ENCODE results near the gene SAMD4B. TPM values are rescaled to one million over a fixed set of nuclear protein-coding genes. Genes with fewer than 3 reads are reported as not detected.
A peak's percentile ranks its signal among the peaks of the same experiment; 100 is the strongest.

Gene SAMD4B
- total and polyA plus RNA-seq, 10 of the 15 experiments (the other 5 are each of a cell fraction or from before 2014, with no cell fraction given), result 2.4 to 43.3 (median 23.9) TPM

GRCh38 chr19:39433480-39434079 lies 91.4 kb downstream of the SAMD4B start:
- ChIA-PET POLR2A (interaction anchor here (0.9 to 1.1 kb wide), 2 partner anchors 18 to 37 kb away, joined by 3 to 8 read pairs; no protein-coding TSS in a partner anchor), CTCF (interaction anchor here (0.7 to 1.7 kb wide), 5 partner anchors 19 to 443 kb away, joined by 3 read pairs; partner anchors contain the start of gene PLEKHG2), RAD21 (ENCODE audit: unreplicated experiment) (no interaction called here), SMC1A (ENCODE audit: uncharacterized antibody, unreplicated experiment) (interaction anchor here (1.3 to 1.5 kb wide), 3 partner anchors 8 to 99 kb away, joined by 3 to 5 read pairs (median 3); partner anchors contain the start of gene EID2B)
- in situ Hi-C loops (cut with MboI) (no loop called here), intact Hi-C loops (cut with micrococcal nuclease; ENCODE audit: unreplicated experiment) (no loop called here)
- H3K4me3 ChIP-seq, result peak overlapping the region; percentile 97
- peaks cover 10 to 15% of the 10 kb centered on the region in 2 experiments for H3K36me3 ChIP-seq (ENCODE audit: control insufficient read depth in 2 of 2, insufficient read depth in 2 of 2, low read length in 1 of 2)
- no peak for ATAC-seq
- peak overlapping the region; percentile 97 for H3K9ac ChIP-seq (ENCODE audit: control insufficient read depth, insufficient read depth, low read length)
- peaks cover 36% of the 10 kb centered on the region for H3K79me2 ChIP-seq (ENCODE audit: control insufficient read depth, insufficient read depth, low read length)
- H3K9me3 ChIP-seq (replicated peaks; ENCODE audit: control insufficient read depth, insufficient read depth, low read length), result no peaks in the 10 kb centered on the region
- peaks cover 36% of the 10 kb centered on the region for H3K4me1 ChIP-seq (ENCODE audit: control insufficient read depth, insufficient read depth, low read length)
- BruUV-seq (replicated peaks), result no TSS peak
- H3K27ac ChIP-seq (ENCODE audit: control insufficient read depth, insufficient read depth), result no peak overlapping the region
- no peaks in the 10 kb centered on the region for H3K27me3 ChIP-seq (replicated peaks in 1 of 2; ENCODE audit: control insufficient read depth in 2 of 2, insufficient read depth in 2 of 2, low read length in 1 of 2)
- H4K20me1 ChIP-seq (ENCODE audit: control insufficient read depth, insufficient read depth), result no peaks in the 10 kb centered on the region; the same call in 1 of the 2 replicates
- DNase-seq (ENCODE audit: low read depth, low spot score), result no peak
- 96% methylated on average over 8 of the region's 8 CpGs for WGBS (ENCODE audit: insufficient coverage, insufficient replicate concordance, low lambda C conversion rate, missing lambda C conversion rate)
- H3K4me2 ChIP-seq (ENCODE audit: control insufficient read depth, insufficient read depth), result peak overlapping the region; percentile 81
- no peak for FAIRE-seq
- no peak overlapping the region for H2AFZ ChIP-seq (ENCODE audit: control insufficient read depth, low read depth, low read length)
- TF ChIP-seq SMAD1 (IDR thresholded peaks at IDR 0.05; ENCODE audit: low read depth, partially characterized antibody) (no peak), SP1 (IDR thresholded peaks at IDR 0.05; ENCODE audit: low read depth, low read length) (no peak), SMARCA5 (IDR thresholded peaks at IDR 0.05) (no peak), POLR2AphosphoS5 (IDR thresholded peaks at IDR 0.05; ENCODE audit: low read length) (peak; percentile 12; the same call in 1 of the 2 replicates), ZNF592 (IDR thresholded peaks at IDR 0.05) (no peak), MYC (IDR thresholded peaks at IDR 0.05; ENCODE audit: insufficient read depth, insufficient read length, insufficient replicate concordance, low read length, severe bottlenecking) (no peak), E2F8 (IDR thresholded peaks at IDR 0.05; ENCODE audit: low read depth, partially characterized antibody) (no peak), YBX1 (IDR thresholded peaks at IDR 0.05) (no peak), IKZF1 (conservative IDR thresholded peaks at IDR 0.05) (no peak), TAF1 (IDR thresholded peaks at IDR 0.05; ENCODE audit: borderline replicate concordance, low read depth, low read length) (no peak), SUZ12 (IDR thresholded peaks at IDR 0.05; ENCODE audit: unreplicated experiment) (no peak), SMAD5 (IDR thresholded peaks at IDR 0.05; ENCODE audit: low read depth) (peak; percentile 36; the same call in 1 of the 2 replicates), POLR2A (IDR thresholded peaks at IDR 0.05; ENCODE audit: low read depth, low read length) (peak; percentile 38; the same call in 1 of the 2 replicates), ZNF384 (IDR thresholded peaks at IDR 0.05; ENCODE audit: borderline replicate concordance, low read depth, low read length) (no peak), PAX5 (IDR thresholded peaks at IDR 0.05; ENCODE audit: borderline replicate concordance, low read depth, low read length) (no peak)
